Activated T-cell treated with anti-CD3 and anti-CD28 coated beads, Interleukin-2, amount 50 U/mL, for 24 hours (primary cell): Measurements from ENCODE around the gene FAM20A.
"Not testable (repeated sequence)": the region's sequence is repeated elsewhere in the genome, so short reads cannot be mapped to it uniquely, and the experiment has no call there.

ENCODE experiments used
- DNase-seq: peaks from one replicate; pipeline ENCODE4 v3.0.0-alpha.2; 2020
- H3K27ac Mint-ChIP-seq: 2 replicates; pipeline ENCODE4 v1.8.0; 2020; ENCODE audit warnings: mild to moderate bottlenecking, mixed read lengths
- H3K27me3 Mint-ChIP-seq: 2 replicates; pipeline ENCODE4 v1.8.0; 2020; ENCODE audit warnings: mixed read lengths
- H3K36me3 Mint-ChIP-seq: 2 replicates; pipeline ENCODE4 v1.8.0; 2020; ENCODE audit warnings: low read depth, mixed read lengths
- H3K4me1 Mint-ChIP-seq: 2 replicates; pipeline ENCODE4 v1.8.0; 2020; ENCODE audit warnings: low read depth, mixed read lengths
- H3K4me3 Mint-ChIP-seq: 2 replicates; pipeline ENCODE4 v1.8.0; 2020; ENCODE audit warnings: mild to moderate bottlenecking, moderate library complexity, mixed read lengths
- H3K9me3 Mint-ChIP-seq: 2 replicates; pipeline ENCODE4 v1.8.0; 2020; ENCODE audit warnings: mixed read lengths

FAM20A gene

DNA sequence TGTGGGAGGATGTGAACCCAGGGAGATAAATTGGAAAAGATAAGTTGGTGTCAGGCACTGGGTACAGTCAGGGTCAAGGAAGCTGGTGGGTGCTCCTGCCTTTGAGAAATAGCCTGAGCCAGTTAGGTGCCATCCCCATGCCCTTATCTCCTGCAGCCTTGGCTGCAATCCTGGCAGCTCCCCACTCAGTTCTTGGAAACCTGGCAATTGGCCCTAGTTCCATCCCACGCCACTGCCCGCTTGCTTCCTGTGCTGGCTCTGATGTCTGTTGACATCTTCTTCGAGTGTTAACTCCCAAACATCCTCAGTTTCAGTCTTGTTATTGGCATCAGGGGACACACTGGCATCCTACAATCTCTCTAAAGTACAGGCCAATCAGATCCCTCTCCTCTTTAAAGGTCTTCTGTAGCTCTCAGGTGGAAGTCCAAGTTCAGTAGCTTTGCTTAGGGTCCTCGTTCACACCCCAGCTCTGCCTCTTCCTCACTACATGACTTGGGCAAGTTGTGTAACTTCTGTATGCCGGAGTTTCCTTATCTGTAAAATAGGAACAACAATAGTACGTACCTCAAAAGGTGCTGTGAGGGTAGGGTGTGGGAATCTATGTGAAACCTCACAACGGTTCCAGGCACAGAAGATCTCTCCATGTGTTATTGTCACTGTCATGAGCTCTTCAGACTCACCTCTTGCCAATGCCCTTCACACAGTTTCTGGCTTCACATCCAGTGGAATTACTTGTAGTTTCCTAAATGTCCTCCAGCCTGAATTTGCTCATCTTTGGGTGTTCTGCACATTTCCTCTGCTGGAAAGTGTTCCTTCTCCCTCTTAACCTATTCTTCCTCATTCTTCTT, 102.5 kb downstream of the FAM20A start:
- no peaks in the 10 kb centered on the region for H3K27me3 Mint-ChIP-seq
- no peak overlapping the region for H3K27ac Mint-ChIP-seq
- H3K9me3 Mint-ChIP-seq = no peaks in the 10 kb centered on the region
- DNase-seq = no peak
- H3K36me3 Mint-ChIP-seq = no peaks in the 10 kb centered on the region
- peaks cover 17% of the 10 kb centered on the region for H3K4me1 Mint-ChIP-seq
- H3K4me3 Mint-ChIP-seq = no peak overlapping the region

DNA sequence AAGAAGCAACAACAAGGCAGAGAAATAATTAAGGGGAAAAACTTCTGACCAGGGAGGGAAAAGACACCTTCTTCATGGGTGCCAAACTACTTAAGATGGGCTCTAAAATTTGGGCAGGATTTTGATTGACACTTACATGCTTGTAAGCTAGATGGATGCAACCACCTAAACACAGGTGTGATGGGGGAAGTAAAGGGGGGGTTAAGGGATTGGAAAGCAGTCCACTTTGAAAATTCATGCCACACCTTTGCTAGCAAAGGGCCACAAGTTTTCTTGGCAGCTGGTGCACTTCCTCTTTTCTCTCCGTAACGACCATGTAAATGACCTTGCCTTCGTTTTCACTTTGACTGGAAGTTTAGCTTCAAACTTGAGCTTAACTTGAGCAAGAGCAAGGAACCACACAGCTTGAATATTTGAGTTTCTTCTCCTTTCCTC, 103.3 kb downstream of the FAM20A start:
- H3K36me3 Mint-ChIP-seq = no peaks in the 10 kb centered on the region
- no peak overlapping the region for H3K27ac Mint-ChIP-seq
- H3K4me3 Mint-ChIP-seq = no peak overlapping the region
- H3K4me1 Mint-ChIP-seq = peaks cover 17% of the 10 kb centered on the region
- H3K9me3 Mint-ChIP-seq = no peaks in the 10 kb centered on the region
- DNase-seq = no peak
- no peaks in the 10 kb centered on the region for H3K27me3 Mint-ChIP-seq

DNA sequence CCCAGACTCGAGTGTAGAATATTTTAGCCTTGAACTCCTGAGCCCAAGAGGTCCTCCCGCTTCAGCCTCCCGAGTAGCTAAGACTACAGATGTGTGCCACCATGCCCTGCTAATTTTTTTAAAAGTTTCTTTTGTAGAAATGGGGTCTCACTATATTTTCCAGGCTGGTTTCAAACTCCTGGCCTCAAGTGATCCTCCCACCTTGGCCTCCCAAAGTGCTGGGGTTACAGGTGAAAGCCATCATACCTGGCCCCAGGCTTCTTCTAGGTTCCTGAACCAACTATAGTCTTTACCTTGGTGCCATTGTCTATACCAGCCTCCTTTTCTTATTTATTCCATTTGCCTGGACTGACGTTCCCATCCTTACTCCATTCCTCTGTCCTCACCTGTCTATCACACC, 106.1 kb downstream of the FAM20A start:
- Mint-ChIP-seq H3K4me1 (peaks cover 17% of the 10 kb centered on the region), H3K36me3 (no peaks in the 10 kb centered on the region), H3K27me3 (no peaks in the 10 kb centered on the region), H3K4me3 (no peak overlapping the region), H3K27ac (no peak overlapping the region), H3K9me3 (no peaks in the 10 kb centered on the region)
- no peak for DNase-seq

DNA sequence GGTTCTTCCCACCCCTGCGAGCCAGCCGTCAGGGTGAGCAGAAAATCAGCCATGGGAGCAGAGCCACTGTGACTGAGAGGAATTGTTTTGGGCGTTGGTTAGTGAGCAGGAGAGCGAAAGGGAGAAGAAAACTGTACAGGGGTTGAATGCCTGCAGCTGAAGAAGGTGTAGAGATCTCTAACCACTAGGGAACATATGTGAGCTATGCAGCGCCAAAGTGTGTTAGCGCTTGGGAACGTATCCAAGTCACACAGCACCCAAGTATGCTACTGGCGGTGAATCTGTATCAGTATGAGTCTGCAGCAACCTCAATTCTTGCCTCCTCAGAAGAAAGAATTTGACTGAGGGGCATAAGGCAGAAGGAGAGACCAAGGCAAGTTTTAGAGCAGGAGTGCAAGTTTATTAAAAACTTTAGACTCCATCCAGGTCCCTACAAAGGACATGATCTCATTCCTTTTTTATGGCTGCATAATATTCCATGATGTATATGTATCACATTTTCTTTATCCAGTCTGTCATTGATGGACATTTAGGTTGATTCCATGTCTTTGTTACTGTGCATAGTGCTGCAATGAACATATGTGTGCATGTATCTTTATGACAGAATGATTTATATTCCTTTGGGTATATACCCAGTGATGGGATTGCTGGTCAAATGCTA, 108.6 kb downstream of the FAM20A start:
- H3K36me3 Mint-ChIP-seq, H3K4me1 Mint-ChIP-seq, H3K9me3 Mint-ChIP-seq, H3K27ac Mint-ChIP-seq, H3K27me3 Mint-ChIP-seq, DNase-seq, H3K4me3 Mint-ChIP-seq: not testable (repeated sequence)

DNA sequence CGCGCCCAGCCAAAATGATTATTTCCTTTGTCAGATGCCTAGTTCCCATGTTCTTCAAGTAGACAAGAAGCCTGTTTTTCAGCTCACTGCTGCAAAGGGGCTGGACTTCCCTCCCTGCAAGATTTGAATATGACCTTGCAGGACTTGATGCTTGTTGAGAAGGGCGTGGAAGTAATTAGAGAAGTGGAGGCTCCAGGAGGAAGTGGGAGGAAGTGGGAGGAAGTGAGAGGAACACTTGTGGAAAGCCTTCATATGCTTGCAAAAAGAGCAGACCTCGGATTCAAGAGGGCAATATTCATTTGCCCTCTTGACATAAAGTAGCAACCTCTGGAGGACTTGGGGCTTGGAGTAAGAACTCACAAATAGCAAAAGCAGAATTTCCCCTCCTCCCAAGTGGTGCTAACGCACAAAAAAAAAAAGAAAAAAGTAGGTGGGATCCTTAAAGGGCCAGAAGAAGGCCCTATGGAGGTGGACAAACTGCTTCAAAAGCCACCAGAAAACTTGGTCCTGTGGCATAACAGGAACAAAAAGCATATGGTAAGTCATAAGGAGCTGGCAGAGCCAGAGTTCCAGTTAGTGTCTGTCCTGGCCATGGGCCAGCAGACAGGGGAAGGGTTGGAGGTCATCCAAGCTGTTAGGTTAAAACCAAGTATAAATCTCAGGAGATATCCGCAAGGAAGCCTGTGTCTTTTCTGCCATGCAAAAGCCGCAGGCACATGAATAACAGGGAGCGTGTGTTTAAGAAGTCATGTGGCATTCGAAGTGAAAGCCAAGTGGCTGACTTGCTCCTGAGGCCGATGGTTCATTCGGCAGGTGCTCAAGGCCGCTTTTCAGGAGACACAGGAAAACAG, 109.6 kb downstream of the FAM20A start:
- H3K27ac Mint-ChIP-seq = no peak overlapping the region
- no peak overlapping the region for H3K4me3 Mint-ChIP-seq
- DNase-seq = no peak
- H3K27me3 Mint-ChIP-seq = no peaks in the 10 kb centered on the region
- H3K4me1 Mint-ChIP-seq = peaks cover 14% of the 10 kb centered on the region
- H3K36me3 Mint-ChIP-seq = no peaks in the 10 kb centered on the region
- no peaks in the 10 kb centered on the region for H3K9me3 Mint-ChIP-seq

DNA sequence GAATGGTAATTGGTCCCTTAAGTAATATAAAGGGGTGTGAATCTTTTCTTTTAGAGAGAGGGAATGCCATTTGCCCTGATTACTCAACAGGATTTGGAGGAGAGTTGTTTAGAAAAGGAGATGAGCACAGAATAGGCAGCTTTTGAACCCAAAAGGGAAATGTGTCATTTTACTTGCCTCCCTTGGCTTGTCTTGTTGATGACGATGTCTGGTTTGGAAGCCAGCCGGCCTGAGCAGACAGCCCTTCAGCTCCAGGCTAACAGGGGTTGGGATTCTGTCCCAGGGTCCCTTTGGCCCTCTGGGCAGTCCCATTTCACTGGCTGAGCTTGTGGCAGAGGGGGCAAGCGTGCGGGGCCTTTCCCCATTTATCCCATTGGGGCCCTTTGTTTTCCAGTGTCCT, 111.2 kb downstream of the FAM20A start:
- no peaks in the 10 kb centered on the region for H3K9me3 Mint-ChIP-seq
- no peaks in the 10 kb centered on the region for H3K36me3 Mint-ChIP-seq
- no peak overlapping the region for H3K4me3 Mint-ChIP-seq
- H3K4me1 Mint-ChIP-seq = peaks cover 15% of the 10 kb centered on the region
- H3K27me3 Mint-ChIP-seq = peaks cover 2% of the 10 kb centered on the region
- H3K27ac Mint-ChIP-seq = no peak overlapping the region
- DNase-seq = no peak
